Upper lobe of left lung (tissue), 4 donors: ENCODE results near the gene FBLN2.
A peak's percentile ranks its signal among the peaks of the same experiment; 100 is the strongest.

Experiments
- CTCF ChIP-seq, 6 experiments: fragments of 450-650 bp in 4 of 6; fragments of 200-600 bp in 2 of 6; sonication (generic) in 2 of 6; IDR thresholded peaks; one replicate each; pipeline ENCODE4 v1.5.1; 2016 to 2019; ENCODE audit warnings: antibody characterized with exemption in 6 of 6
- POLR2A ChIP-seq, 4 donors: fragments of 450-650 bp; IDR thresholded peaks; one replicate each; pipeline ENCODE4 v1.5.1; 2016 to 2017; ENCODE audit warnings: antibody characterized with exemption in 4 of 4, mild to moderate bottlenecking in 2 of 4
- POLR2AphosphoS5 ChIP-seq, 2 donors: sonication (generic); formaldehyde crosslinking; IDR thresholded peaks; one replicate each; pipeline ENCODE4 v1.5.1; 2017; ENCODE audit warnings: antibody characterized with exemption in 2 of 2

GRCh38 chr3:13657660-13658435 lies 108.9 kb downstream of the FBLN2 start:
- TF ChIP-seq CTCF (IDR thresholded peaks at IDR 0.05), result peak; percentile 62 to 83 (median 75)
- TF ChIP-seq POLR2A (IDR thresholded peaks at IDR 0.05), result no peak
- no peak for TF ChIP-seq POLR2AphosphoS5 (IDR thresholded peaks at IDR 0.05)
